Measurements from ENCODE around the gene DOCK1. TPM values are rescaled to one million over a fixed set of nuclear protein-coding genes. Genes with fewer than 3 reads are reported as not detected.

The DOCK1 gene
- polyA plus RNA-seq, 1 donor from 2014 or later: 2.7 TPM

GRCh38 chr10:127420138-127420684 is 515.0 kb downstream of the DOCK1 start:
- H3K9ac ChIP-seq (ENCODE audit: low read length): no peak overlapping the region
- TF ChIP-seq SMC3 (conservative IDR thresholded peaks at IDR 0.05; ENCODE audit: poor library complexity) (no peak), REST (IDR thresholded peaks at IDR 0.05; ENCODE audit: borderline replicate concordance) (no peak), POLR2AphosphoS5 (IDR thresholded peaks at IDR 0.05) (no peak), TAF1 (IDR thresholded peaks at IDR 0.05; ENCODE audit: low read depth) (no peak), CTCF (IDR thresholded peaks at IDR 0.05; ENCODE audit: poor library complexity, severe bottlenecking) (no peak), RAD21 (conservative IDR thresholded peaks at IDR 0.05) (no peak), EZH2 (IDR thresholded peaks at IDR 0.05; ENCODE audit: borderline replicate concordance, insufficient read depth, low read length, poor library complexity, severe bottlenecking) (no peak), EP300 (conservative IDR thresholded peaks at IDR 0.05; ENCODE audit: poor library complexity, severe bottlenecking) (no peak), MXI1 (conservative IDR thresholded peaks at IDR 0.05; ENCODE audit: poor library complexity, severe bottlenecking) (no peak)
- H3K79me2 ChIP-seq (replicated peaks; ENCODE audit: insufficient read depth, low read length): no peaks in the 10 kb centered on the region
- H2AFZ ChIP-seq (ENCODE audit: low read depth, low read length): no peak overlapping the region
- H3K4me2 ChIP-seq (ENCODE audit: low read length): no peak overlapping the region
- no peak overlapping the region for H3K27ac ChIP-seq (ENCODE audit: low read length)
- H3K9me3 ChIP-seq (ENCODE audit: low read length): no peaks in the 10 kb centered on the region
- H3K27me3 ChIP-seq (ENCODE audit: insufficient read depth, low read depth, low read length): no peaks in the 10 kb centered on the region
- H4K20me1 ChIP-seq (ENCODE audit: insufficient read depth): no peaks in the 10 kb centered on the region
- no peaks in the 10 kb centered on the region for H3F3A ChIP-seq (ENCODE audit: insufficient read depth, low read length, poor library complexity, severe bottlenecking)
- H3K4me3 ChIP-seq (ENCODE audit: low read length): no peak overlapping the region
- no peaks in the 10 kb centered on the region for H3K36me3 ChIP-seq (ENCODE audit: insufficient read depth, low read length)
- no peaks in the 10 kb centered on the region for H3K9me2 ChIP-seq (ENCODE audit: insufficient read depth, low read length)

- H3K27ac ChIP-seq (ENCODE audit: low read length): peak overlapping the region; percentile 67
Observed at GRCh38 chr10:127423218-127423915, 518.1 kb downstream of the DOCK1 start.

More at GRCh38 chr10:127423218-127423915, 518.1 kb downstream of the DOCK1 start:
- TF ChIP-seq REST (IDR thresholded peaks at IDR 0.05; ENCODE audit: borderline replicate concordance) (peak; percentile 20), TAF1 (IDR thresholded peaks at IDR 0.05; ENCODE audit: low read depth) (no peak)
- H3K9me3 ChIP-seq (ENCODE audit: low read length): no peaks in the 10 kb centered on the region
- H3K27me3 ChIP-seq (ENCODE audit: insufficient read depth, low read depth, low read length): no peaks in the 10 kb centered on the region
- peak overlapping the region; percentile 46 for H3K4me2 ChIP-seq (ENCODE audit: low read length)
- peak overlapping the region; percentile 8 for H3K9ac ChIP-seq (ENCODE audit: low read length)
- H3K79me2 ChIP-seq (replicated peaks; ENCODE audit: insufficient read depth, low read length): no peaks in the 10 kb centered on the region
- no peaks in the 10 kb centered on the region for H3K36me3 ChIP-seq (ENCODE audit: insufficient read depth, low read length)
- H4K20me1 ChIP-seq (ENCODE audit: insufficient read depth): no peaks in the 10 kb centered on the region
- peak overlapping the region; percentile 42 for H3K4me3 ChIP-seq (ENCODE audit: low read length)
- H3K9me2 ChIP-seq (ENCODE audit: insufficient read depth, low read length): no peaks in the 10 kb centered on the region
- H2AFZ ChIP-seq (ENCODE audit: low read depth, low read length): no peak overlapping the region
- H3F3A ChIP-seq (ENCODE audit: insufficient read depth, low read length, poor library complexity, severe bottlenecking): no peaks in the 10 kb centered on the region

Measured in neural cell (in vitro differentiated cells).